ENCODE results near the gene RNF215.
"Not testable (repeated sequence)": the region's sequence is repeated elsewhere in the genome, so short reads cannot be mapped to it uniquely, and the experiment has no call there.

RNF215 gene

DNA sequence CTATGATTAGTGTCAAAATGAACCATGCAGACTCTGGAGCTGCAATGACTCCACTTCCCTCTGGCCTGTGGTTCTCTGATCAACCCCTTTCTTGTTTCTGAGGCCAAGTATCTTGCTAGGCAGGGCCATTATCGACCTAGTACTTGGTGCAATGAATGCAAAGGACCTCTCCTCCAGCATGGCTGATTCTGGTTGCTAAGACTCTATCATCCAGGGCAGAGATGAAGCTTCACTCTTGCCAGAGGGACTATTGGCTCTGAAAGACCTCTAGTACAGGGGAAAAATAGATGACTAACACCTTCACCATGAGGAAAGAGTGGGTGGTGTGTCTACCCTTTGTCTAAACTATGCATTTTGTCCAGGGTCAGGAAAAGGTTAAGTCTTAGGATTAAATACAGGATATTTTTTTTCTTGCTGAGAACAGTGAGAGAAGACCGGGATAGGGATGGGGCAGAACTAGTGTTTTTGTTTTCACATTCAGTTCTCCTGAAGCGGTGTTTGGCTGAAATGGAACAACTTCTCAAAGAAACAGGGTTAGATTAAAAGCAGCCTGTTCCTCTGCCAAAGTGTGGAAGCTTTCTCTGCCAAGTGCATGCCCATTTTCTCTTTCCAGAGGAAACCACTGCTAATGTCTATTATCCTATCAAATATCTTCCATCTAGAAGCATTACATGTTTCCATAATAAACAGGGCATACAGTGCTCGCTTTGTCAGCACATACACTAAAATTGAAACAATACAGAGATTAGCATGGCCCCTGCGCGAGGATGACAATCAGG, 33.3 kb upstream of the RNF215 start:
- DNase-seq = no peak

DNA sequence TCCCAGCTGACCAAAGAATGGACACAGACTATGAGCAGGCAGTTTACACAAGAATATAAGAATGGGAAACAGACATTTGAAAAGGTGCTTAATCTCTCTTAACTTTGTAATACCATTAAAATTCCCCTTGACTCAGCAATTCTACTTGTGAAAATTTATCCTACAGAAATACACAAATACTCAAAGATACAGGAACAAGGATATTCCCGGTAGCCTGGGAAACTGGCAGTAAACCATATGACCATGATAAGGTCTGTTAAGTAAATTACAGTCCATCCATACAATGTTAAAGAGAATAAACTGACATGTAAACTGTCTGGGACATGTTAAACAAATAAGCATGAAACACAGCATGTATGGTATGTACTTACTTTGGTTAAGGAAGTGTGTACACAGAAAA, 29.6 kb upstream of the RNF215 start:
- no peak for DNase-seq

DNA sequence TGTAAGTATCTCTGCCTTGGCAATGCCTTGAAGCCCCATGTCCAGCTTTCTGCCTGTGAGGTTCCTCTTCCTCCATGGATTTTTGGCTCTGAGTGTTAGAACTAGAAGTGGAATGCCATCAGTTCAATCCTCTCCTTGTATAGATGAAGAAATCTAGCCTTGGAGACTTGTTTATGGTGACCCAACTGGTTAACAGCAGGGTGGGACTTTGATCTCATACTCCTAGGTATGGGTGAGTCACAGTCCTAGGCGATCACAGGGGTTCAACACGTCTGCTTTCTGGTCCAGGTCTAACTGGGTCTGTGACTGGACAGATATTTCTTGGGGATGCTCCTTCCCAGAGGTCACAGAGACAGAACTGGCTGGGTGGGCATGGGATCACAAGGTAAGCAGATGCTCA, 29.2 kb upstream of the RNF215 start:
- DNase-seq = no peak

DNA sequence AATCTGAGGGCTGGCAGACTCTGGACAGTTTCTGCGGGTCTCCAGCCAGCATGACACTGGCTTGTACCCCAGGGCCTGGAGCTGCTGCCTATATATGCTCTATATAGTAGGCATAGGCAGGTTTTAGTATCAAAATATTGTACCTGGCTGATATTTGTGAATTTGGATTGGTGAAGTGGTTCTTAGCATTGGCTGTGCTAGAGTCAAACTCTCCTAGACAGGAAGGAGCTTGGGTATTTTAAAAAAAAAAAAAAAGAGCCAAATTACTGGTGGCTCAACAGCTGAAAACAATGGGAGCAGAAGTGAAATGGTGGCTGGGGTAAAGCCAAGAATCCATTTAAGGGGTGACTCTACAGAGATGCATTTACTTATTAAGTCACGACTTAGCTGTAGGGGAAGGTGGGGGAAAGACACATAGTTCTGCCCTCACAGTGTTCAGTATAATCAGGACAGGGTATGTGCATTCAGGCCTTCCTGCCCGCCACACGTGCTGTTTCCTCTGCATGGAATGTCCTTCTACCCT, 27.4 kb upstream of the RNF215 start:
- DNase-seq = no peak

DNA sequence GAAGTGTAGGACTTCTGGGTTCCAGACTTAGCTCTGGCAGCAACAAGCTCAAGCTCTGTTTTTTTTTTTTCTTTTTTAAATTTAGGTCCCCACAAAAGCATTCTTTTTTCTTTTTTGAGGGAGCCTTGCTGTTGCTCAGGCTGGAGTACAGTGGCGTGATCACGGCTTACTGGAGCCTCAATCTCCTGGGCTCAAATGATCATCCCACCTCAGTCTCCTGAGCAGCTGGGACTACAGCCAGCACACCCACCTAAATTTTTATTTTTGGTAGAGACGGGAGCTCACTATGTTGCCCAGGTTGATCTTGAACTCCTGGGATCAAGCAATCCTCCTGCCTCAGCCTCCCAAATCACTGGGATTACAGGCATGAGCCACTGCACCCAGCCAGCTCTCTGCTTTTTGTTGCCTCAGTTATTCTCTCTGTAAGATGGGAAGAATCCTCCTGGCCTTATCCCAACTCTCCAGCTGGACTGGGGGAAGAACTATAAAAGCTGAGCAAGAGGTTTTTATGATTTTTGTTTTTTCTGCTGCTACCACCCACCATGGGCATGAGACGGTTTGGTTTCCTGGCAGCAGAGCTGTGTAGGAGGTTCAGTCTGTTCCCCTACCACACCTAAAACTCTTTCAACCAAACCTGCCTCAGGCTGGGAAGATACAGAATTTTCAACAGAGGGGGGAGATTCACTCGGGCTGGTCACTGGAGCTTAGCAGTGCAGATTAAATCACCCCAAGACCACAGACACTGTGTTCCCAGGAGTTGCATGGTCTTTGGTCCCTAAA, 26.7 kb upstream of the RNF215 start:
- no peak for DNase-seq

DNA sequence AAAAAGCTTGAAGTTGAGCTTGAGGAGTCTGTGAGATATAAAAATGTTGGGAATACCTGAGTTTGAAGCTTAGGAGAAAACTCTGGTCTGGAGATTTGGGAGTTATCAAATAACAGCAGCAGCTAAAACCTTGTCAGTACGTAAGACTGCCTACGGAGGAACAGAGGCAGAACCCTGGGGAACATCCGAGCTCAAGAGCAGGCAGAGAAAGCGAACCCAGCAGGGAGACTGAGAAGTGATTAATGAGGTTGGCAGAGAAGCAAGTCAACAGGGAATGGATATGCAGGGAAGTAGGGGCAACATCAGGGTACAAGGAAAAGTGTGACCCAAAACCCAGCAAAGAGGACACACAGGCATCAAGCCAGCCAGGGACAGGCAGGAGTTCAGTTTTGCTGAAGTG, 25.8 kb upstream of the RNF215 start:
- no peak for DNase-seq

DNA sequence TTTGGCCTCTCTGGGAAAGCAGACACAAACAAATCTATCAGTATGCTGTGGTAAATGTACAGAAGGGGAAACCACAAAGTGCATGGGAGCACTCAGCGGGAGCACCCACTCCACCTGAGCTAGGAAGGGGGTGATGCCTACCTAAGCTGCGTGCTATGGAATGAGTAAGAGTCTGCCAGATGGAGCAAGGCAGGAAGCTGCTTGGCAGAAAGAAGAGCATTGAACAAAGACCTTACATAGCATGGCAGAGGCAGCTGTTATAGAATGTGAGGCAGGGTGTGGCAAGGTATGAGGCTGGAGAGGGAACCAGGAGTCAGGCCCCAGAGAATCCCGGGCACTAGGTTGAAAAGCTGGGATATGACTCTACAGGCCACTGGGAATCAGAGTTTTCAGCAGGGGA, 24.6 kb upstream of the RNF215 start:
- no peak for DNase-seq

DNA sequence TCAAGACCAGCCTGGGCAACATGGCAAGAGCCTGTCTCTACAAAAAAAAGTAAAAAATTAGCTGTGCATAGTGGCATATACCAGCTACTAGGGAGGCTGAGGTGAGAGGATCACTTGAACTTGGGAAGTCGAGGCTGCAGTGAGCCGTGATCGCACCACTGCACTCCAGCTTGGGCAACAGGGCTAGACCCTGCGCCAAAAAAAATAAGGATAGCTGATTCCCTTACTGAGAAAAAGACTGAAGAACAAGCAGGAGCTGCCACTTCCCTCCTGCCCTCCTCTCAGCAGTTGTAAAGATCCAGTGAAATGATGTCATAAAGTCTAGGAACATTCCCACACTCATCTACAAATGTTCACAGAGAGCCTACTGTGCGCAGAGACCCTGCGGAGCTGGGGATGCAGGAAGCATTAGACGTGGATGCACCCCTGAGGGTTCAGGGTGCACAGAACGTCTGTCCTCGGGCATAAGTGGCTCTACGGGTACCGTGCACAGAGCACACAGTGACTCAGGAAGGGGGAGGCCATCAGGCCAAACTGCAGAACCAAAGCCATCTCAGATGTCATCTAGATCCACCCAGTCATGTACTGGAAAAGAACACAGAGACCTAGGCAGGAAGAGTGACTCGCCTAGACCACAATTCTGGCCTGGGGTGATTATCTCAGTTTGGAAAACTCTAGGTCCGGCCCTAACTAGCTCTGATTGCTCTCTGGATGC, 21.3 kb upstream of the RNF215 start:
- DNase-seq = no peak

DNA sequence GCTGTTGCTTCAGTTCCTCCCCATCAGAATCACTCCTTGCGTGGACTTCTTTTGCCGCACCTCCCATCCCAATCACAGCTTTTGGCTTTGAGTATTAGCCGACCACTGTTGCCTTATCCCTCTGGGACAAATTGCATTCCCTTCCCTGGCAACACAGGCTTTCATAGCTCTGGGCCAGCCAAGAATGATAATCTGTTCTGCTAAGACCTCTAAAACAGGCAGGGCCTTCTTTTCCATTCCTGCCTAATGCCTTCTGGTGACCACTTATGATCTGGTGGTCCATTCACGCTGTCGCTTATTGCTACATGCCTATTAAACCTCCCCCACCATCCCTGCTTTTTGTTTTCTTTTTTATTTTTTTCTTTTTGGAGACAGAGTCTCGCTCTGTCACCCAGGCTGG, 19.2 kb upstream of the RNF215 start:
- DNase-seq = no peak

DNA sequence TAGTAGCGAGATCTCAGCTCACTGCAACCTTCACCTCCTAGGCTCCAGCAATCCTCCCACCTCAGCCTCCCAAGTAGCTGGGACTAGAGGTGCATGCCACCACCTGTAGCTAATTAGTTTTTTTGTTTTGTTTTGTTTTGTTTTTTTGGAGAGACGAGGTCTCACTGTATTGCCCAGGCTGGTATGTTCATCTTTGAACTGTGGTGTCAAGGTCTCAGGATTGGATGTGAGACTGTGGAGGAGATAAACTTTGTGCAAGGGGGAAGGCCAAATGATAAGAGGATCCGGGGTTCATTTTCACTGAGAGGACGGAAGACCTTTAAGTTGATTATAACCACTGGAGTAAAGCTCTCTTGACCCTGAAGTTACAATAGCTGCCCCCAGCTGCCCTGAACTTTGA, 18.5 kb upstream of the RNF215 start:
- DNase-seq = no peak

DNA sequence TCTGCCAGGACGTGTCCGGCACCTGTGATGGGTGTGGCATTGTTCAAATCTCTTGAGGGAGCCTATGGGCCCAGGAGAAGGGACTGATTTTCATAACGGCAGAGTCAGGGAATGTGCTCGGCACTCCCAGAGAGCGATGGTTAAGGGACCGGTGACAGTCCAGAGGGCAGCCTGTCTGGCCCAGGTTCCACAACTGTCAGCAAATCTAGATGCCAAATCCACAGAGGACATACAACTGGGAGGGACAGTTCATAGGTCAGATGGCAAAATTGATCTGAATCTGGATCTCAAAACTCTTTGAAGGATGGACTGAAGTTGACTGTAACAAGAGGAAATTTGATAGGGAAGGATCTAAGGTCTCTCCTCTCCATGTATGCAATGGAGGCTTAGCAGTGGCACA, 17.1 kb upstream of the RNF215 start:
- DNase-seq = no peak

DNA sequence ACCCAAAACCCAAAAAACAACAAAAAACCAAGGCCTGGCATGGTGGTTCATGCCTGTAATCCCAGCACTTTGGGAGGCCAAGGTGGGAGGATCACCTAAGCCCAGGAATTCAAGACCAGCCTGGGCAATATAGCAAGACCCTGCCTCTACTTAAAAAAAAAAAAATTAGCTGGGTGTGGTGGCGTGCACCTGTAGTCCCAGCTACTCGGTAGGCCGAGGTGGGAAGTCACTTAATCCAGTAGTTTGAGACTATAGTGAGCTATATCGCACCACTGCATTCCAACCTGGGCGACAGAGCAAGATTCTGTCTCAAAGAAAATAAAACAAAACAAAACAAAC, 15.5 kb upstream of the RNF215 start:
- not testable (repeated sequence) for DNase-seq

DNA sequence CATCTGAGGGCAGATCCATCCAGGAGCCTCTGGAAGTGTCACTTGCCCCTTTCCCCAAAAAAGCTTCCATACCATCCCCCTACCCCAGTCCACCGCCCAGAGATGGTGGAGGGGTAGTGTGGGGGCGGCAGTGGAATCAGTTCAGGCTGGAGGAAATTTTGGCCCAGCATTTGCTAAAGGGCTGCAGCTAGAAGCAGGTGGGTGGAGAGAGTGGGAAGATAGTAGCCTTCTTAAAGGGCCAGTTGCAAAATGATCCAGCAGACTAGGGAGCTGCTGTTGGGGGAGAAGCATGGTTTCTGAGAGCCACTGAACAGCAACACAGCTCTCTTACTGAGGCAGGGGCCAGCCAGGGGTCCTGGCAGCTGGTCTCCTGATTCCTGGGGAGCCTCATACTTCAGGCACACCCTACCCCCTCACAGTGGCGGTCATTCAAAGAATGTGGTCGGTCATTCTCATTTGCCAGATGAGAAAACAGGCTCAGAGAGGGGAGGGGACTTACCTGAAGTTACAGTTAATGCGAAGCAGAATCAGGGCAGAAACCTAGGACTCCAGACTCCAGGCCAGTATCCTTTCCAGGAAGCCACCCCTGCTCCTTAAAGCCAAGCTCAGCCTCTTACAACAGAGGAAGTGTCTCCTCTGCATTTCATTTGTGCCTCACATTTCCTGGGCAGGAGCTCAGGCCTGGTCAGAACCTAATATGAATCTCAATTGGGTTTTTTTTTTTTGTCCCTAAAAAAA, 15.0 kb upstream of the RNF215 start:
- no peak for DNase-seq

DNA sequence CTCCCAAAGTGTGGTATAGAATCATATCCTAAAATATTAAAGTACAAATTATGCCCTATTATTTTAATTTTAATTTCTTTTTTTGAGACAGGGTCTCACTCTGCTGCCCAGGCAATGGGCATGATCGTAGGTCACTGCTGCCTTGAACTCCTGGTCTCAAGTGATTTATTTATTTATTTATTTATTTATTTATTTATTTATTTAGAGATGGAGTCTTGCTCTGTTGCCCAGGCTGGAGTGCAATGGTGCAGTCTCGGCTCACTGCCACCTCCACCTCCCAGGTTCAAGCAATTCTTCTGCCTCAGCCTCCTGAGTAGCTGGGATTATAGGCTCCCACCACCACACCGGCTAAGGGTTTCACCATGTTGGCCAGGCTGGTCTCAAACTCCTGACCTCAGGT, 13.8 kb upstream of the RNF215 start:
- DNase-seq = not testable (repeated sequence)

DNA sequence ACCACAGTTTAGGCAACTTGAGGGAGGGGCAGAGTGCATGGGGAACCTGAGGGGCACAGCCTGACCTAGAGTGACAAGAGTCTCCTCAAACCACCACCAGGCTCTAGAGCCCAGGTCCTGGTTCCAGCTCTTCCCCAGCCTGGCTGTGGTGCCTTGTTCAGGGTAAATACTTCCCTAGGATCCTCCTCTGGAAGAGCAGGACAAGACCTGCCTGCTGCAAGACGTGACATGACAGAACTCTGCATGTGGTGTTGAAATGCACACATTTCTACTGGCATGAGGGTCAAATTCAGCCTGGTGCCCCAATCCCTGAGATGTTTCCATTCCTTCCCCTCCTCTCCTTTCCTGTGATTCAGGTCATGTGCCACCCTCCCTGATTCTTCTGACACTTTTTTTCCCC, 12.9 kb upstream of the RNF215 start:
- no peak for DNase-seq

DNA sequence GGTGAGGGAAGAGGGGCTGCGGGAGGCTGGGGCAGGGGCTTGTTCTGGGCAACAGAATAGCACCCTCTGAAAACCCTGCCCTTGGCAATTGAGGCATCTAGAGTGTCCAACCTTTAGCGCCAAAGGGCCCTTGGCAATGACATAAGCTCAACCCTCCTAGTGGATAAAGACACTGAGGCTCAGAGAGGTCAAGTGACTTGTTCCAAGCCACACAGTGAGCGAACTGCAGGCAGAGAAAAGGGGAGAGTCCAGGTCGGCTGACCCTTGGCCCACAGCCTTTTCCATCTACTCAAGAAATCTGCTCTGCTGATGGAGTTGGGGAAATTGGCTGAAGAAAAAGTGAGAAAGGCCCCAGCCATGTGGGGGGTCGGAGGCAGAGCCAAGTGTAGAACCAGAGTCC, 12.5 kb upstream of the RNF215 start:
- no peak for DNase-seq

DNA sequence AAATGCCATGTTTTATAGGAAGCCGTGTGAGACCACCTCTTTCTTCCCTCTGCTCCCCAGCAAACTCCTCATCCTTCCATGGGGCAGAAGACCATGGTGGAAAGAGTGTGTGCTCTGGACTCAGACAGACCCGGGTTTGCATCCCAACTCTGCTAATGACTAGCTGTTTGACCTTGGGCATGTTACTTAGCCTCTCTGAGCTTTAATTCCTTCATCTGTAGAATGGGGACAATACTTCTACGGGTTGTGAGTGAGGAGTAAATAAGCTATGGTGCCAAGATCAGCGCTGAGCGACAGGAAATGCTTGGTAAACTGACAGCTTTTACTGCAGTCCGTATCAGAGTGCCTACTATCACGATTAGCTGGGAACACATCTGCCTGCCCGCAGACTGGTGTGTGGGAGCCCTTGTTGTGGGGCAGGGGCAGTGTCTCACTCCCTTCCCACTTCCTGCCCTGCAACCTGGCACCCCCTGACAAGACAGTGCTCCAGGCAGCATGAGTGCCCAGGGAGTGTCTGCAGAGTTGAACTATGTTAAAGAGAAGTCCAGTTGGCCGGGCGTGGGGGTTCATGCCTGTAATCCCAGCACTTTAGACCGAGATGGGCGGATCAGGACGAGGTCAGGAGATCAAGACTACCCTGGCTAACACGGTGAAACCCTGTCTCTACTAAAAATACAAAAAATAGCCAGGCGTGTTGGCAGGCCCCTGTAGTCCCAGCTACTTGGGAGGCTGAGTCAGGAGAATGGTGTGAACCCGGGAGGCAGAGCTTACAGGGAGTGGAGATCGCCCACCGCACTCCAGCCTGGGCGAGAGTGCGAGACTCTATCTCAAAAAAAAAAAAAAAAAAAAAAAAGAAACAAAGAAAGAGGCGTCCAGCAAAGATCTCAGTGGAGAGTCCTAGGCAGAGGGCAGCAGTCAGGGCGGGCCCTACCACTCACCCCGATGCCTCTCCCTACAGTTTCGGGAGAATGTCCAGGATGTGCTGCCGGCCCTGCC, 11.8 kb upstream of the RNF215 start:
- no peak for DNase-seq

DNA sequence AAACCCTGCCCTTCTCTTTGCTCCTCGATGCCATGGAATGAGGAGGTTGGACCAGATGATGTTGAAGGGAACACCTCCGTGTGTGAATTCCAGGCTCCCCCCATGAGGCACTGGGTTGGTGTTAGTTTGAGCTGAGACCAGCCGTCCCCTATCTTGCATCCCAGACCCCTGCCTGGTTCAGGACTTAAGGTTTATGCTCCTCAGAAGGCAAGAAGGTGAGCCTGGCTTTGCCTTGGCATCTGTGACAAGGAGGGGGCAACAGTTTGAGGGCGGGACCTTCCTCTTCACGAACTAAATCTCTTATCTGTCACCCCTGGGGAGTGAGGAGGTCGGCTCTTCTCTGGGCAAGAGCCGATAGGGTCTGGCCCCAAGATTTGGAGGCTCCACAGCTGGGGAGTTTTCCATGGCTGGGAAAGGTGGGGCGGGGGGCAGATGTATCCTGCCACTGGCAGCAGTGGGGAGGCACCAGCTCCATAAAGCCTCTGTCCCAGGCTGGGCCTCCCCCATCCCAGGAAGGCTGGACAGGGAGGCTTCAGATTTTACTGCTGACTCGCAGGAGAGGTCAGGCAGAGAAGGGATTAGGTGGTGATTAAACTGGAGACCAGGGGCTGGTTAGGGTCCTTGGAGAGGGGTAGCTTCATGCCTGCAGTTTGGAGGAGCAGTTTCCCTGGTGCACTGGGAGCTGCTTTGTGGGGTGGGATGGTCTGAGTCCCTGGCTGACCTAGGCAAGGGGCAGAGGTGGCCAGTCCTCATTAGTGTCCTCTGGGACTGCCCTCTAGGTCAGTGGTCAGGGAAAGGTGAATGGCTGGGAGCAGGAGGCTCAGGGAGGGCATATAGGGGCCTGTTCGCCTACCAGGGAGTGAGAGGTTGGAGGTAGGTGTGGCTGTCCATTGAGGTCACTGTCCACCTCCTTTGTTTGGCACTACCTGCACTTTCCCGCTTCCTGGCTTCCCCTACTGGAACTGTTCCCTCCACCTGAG, 10.7 kb upstream of the RNF215 start:
- DNase-seq = no peak

DNA sequence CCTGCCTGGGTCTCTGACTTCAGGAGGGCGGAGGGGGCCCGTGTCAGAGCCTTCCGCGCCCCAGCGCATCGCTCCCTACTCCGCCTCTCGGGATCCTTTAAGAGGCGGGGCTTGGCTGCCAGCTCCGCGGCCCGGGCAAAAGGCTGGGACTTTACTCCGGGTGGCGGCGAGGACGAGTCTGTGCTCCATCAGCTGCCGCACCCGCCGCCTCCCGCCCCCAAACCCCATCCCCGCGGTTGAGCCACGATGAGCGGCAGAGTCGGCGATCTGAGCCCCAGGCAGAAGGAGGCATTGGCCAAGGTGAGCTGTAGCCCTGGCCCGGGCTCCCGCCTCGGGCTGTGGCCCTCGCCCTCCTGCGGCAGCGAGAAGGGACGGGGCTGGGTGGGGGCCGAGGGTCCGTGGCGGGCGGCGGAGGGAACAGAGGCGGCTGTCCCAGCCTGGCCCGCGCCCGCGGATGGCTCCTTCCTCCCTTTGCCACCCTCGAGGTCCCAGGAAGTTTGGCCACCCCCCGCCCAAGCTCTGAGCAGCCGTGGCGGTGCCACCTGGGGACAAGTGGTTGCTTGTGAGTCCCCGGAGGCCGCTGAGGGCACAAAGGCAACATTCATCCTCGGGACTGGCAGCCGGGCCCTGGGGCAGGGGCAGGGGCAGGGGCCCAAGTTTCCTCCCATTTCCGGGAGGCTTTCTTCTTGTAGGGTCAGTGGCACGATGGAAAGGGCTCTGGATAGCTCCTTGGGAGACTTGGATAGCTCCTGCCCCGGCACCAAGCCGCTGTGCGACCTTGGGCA, 9.9 kb upstream of the RNF215 start, which contains the start of gene SEC14L2:
SEC14L2 (plus strand) TSS at position 148 of the 785 bp plus-strand sequence; CDS start at position 247, 99 bp downstream.
- DNase-seq = peak; percentile 62
